Dedifferentiated amniotic fluid mesenchymal stem cell (primary cell): ENCODE measurements around the gene ARHGAP26.

Source experiments
- DNase-seq: peaks from one replicate; pipeline ENCODE4 v3.0.0-alpha.2; 2016; ENCODE audit errors: extremely low spot score

The ARHGAP26 gene

GRCh38 chr5:143061161-143061945 is 291.2 kb downstream of the ARHGAP26 start:
- peak; percentile 90 for DNase-seq

- peak; percentile 28 for DNase-seq
These were observed 292.2 kb downstream of the ARHGAP26 start for GRCh38 chr5:143062379-143062778.

- DNase-seq, result no peak
These were observed 293.2 kb downstream of the ARHGAP26 start for GRCh38 chr5:143063175-143063970.

DNA sequence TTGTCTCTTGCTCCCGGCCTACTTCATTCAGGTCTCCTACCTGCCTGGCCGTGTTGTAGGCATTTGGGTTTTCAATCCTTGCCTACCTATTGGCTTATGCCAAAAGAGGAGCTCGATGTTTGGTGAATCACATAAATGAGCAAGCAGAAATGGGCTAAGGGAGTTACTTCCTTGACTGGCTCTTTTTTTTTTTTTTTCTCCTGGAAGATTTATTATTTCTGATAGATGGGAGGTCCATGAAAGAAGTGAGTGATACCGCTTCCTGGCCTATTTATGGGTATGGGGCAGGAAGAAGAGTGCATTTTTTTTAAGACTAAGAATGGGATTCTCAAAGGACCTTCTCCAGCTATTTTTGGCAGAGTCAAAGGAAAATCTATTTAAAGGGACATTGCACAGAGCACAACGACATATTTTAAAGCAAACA is 294.1 kb downstream of the ARHGAP26 start:
- DNase-seq, result no peak

GRCh38 chr5:143064676-143065075 is 294.5 kb downstream of the ARHGAP26 start:
- no peak for DNase-seq

DNA sequence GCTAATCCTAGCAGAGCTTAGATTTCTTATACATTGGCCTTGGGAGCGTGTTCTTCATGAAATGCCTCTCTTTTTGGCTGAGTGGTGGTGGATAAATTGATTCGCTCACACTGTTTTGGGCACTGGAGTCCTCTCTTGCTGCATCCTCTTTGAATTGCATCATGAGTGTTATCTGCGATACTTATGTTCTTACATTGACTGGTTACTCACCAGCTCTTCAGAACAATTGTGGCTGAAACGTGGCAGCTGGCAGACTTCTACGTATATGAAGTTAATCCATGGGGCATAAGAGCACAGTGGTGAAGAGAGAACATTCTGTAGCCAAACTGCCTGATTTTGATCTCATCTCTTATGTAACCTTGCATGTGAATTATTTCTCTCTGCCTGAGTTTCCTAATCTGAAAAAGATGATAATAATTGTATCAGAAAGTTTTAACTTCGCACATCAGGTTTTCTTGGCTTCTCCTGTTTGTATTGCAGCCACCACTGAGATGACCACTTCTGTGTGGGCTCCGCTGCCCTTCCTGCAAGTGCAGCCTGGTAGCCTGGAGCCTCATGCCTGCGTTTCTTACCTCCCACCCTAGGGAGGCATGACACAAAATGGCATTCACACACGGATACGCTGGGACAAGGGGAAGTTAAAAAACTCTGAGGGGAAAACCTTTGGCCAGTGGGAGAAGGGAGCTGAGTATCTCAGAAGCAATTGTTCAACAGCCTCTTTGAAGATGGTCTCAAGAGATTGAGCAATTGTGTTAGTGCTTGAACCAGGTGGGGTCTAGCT is 295.2 kb downstream of the ARHGAP26 start:
- DNase-seq, result peak; percentile 33

- no peak for DNase-seq
These were observed 295.9 kb downstream of the ARHGAP26 start for GRCh38 chr5:143065996-143066522.

GRCh38 chr5:143066556-143067281 is 296.5 kb downstream of the ARHGAP26 start:
- DNase-seq, result no peak

DNA sequence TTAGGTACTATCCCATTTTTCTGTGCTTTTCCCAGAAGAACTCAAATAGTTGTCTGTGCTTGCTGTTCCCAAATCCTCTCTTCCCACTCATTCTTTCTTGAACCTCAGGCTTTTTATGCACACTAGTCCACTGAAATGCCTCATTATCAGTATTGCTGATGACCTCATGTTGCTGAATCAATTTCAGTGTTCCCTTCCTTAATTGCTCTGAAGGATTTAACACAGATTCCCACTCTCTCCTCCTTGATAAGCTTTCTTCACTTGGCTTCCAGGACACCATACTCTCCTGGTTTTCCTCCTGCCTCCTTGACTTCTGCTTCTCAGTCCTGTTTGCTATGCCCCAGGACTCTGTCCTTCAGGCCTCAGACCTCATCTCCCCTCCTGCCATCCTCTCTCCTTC is 298.5 kb downstream of the ARHGAP26 start:
- DNase-seq, result no peak

- DNase-seq, result no peak
These were observed 301.8 kb downstream of the ARHGAP26 start for GRCh38 chr5:143071927-143072326.

DNA sequence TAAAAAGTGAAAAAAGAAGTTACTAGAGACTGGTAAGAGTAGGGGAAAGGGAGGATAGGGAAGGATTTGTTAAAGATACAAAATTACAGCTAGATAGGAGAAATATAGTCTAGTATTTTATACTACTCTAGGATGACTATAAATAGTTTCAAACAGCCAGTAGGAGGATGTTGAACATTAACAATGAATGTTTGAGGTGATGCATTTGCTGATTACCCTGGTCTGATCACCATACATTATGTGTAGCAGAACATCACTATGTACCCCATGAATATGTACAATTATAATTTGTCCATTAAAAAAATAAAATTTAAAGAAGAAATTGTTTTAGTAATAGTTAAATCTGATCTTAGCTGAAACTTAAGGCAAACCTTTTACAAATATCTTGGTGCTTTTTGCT is 302.6 kb downstream of the ARHGAP26 start:
- no peak for DNase-seq

- no peak for DNase-seq
These were observed 303.6 kb downstream of the ARHGAP26 start for GRCh38 chr5:143073766-143074165.

GRCh38 chr5:143074414-143074996 is 304.3 kb downstream of the ARHGAP26 start:
- DNase-seq, result no peak

GRCh38 chr5:143076377-143076776 is 306.2 kb downstream of the ARHGAP26 start:
- no peak for DNase-seq

DNA sequence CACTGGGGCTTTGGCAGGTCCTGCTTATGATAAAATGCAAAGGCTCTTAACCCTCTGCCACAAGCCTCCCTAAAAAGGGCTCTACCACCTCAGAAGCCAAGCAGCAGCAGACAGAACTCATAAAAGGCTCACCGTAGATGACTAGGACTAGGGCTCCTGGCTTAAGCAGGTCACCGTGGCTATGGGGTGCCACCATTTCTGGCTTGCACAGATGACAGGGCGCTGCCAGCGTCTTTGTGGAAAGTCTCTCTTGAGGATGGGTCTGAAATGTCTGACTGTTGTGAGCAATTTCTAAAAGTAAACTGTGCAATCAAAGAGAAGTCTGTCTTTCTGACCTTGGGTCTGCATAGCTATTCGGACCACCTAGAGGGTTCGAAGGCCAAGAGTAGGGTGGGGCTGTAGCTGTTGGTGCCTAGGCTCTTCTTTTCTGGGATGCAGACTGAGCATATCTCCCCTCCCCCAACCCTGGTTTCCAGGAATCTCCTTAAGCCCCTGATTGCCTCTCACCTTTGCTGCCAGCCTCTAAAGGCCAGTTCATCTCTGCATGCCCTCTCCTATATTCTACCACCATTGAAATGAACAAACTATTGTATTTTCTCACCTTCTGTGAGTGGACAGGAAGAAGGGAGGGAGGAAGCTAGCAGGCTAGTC is 307.4 kb downstream of the ARHGAP26 start:
- no peak for DNase-seq

GRCh38 chr5:143078313-143078712 is 308.1 kb downstream of the ARHGAP26 start:
- DNase-seq, result no peak

GRCh38 chr5:143078971-143079370 is 308.8 kb downstream of the ARHGAP26 start:
- no peak for DNase-seq

DNA sequence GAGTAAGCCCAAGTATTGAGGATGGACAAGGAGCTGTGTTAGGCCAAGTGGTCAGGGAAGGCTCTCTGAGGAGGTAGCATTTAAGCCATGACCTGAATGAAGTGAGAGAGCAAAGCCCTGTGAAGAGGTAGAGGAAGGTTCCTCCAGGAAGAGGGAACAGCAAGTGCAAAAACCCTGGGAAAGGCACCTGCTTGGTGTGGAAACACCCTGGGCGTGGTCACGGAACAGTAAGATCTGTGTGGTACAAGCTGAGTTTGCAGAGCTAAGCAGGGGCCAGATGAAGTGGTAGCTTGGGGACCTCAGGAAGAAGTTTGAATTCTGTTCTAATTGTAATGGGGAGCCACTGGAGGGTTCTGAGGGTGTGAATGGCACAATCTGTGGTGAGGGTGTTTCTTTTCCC is 310.2 kb downstream of the ARHGAP26 start:
- no peak for DNase-seq

GRCh38 chr5:143080982-143081381 is 310.8 kb downstream of the ARHGAP26 start:
- DNase-seq, result no peak

DNA sequence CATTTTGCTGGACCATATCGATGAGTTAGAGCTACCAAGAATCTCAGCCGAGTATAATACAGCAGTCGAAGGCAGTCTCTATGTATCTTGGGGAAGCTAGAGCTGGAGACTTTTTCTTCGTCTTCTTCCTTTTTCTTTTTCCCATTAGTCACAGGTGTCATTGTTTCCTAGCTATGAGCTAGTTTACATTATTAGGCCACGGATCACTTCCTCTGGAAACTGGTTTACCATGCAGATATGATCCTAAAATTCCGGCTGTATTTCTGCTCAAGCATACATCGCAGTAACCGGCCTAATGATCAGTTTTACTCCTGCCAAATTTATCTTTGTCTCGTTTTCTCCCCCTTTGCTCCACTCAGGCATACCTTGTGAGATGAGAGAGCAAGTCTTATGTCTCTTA is 312.8 kb downstream of the ARHGAP26 start:
- no peak for DNase-seq
